KMS-11 (cell line): Measurements from ENCODE around the gene RERE.

ENCODE experiments used
- H2AFZ ChIP-seq: fragments of 200-600 bp; sonication (generic); 2 replicates; pipeline ENCODE4 v1.6.1; 2016; ENCODE audit warnings: antibody characterized with exemption, mixed run types, low read depth
- H3K27ac ChIP-seq: fragments of 200-600 bp; sonication (generic); 2 replicates; pipeline ENCODE4 v1.6.1; 2016; ENCODE audit warnings: mild to moderate bottlenecking, mixed run types
- H3K27me3 ChIP-seq: fragments of 200-600 bp; sonication (generic); 2 replicates; pipeline ENCODE4 v1.6.1; 2017; ENCODE audit warnings: mild to moderate bottlenecking, low read depth, mixed run types, moderate library complexity; ENCODE audit not compliant: insufficient read depth
- H3K36me3 ChIP-seq: fragments of 200-600 bp; sonication (generic); 2 replicates; pipeline ENCODE4 v1.6.1; 2017; ENCODE audit warnings: mild to moderate bottlenecking, mixed run types; ENCODE audit not compliant: insufficient read depth
- H3K4me1 ChIP-seq: fragments of 200-600 bp; sonication (generic); 2 replicates; pipeline ENCODE4 v1.6.1; 2016; ENCODE audit warnings: mild to moderate bottlenecking, low read depth, mixed run types; ENCODE audit not compliant: poor library complexity, severe bottlenecking
- H3K4me2 ChIP-seq: fragments of 200-600 bp; sonication (generic); 2 replicates; pipeline ENCODE4 v1.7.0; 2016; ENCODE audit warnings: mild to moderate bottlenecking, mixed run types
- H3K4me3 ChIP-seq: fragments of 200-600 bp; sonication (generic); IDR thresholded peaks from 2 replicates; pipeline ENCODE4 v1.6.1; 2017; ENCODE audit warnings: low read depth, low read length, mixed read lengths; ENCODE audit not compliant: insufficient read depth
- H3K79me2 ChIP-seq: fragments of 200-600 bp; sonication (generic); 2 replicates; pipeline ENCODE4 v1.6.1; 2016; ENCODE audit warnings: low read depth, mixed run types; ENCODE audit not compliant: insufficient read depth
- H3K9ac ChIP-seq: fragments of 200-600 bp; sonication (generic); 2 replicates; pipeline ENCODE4 v1.6.1; 2016; ENCODE audit warnings: mild to moderate bottlenecking, mixed run types
- H4K20me1 ChIP-seq: fragments of 200-600 bp; sonication (generic); 2 replicates; pipeline ENCODE4 v1.6.1; 2016; ENCODE audit warnings: mild to moderate bottlenecking, mixed run types; ENCODE audit not compliant: insufficient read depth
- TF ChIP-seq, protein P1 (sequence below): fragments of 200-600 bp; sonication (generic); conservative IDR thresholded peaks from 2 replicates; pipeline ENCODE4 v1.6.1; 2017; ENCODE audit warnings: low read depth, mild to moderate bottlenecking, antibody characterized with exemption, low read length, moderate library complexity, mixed read lengths

The RERE gene

GRCh38 chr1:8863794-8864233 lies 46.4 kb upstream of the RERE start:
- no peak overlapping the region for H3K4me3 ChIP-seq
- no peak overlapping the region for H3K27ac ChIP-seq
- TF ChIP-seq, protein P1, sequence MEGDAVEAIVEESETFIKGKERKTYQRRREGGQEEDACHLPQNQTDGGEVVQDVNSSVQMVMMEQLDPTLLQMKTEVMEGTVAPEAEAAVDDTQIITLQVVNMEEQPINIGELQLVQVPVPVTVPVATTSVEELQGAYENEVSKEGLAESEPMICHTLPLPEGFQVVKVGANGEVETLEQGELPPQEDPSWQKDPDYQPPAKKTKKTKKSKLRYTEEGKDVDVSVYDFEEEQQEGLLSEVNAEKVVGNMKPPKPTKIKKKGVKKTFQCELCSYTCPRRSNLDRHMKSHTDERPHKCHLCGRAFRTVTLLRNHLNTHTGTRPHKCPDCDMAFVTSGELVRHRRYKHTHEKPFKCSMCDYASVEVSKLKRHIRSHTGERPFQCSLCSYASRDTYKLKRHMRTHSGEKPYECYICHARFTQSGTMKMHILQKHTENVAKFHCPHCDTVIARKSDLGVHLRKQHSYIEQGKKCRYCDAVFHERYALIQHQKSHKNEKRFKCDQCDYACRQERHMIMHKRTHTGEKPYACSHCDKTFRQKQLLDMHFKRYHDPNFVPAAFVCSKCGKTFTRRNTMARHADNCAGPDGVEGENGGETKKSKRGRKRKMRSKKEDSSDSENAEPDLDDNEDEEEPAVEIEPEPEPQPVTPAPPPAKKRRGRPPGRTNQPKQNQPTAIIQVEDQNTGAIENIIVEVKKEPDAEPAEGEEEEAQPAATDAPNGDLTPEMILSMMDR = no peak
- peaks cover 54% of the 10 kb centered on the region; the same call in 1 of the 2 replicates for H3K36me3 ChIP-seq
- no peak overlapping the region for H3K4me2 ChIP-seq
- H3K9ac ChIP-seq = no peak overlapping the region
- no peaks in the 10 kb centered on the region for H3K27me3 ChIP-seq
- no peak overlapping the region for H2AFZ ChIP-seq
- peaks cover 2% of the 10 kb centered on the region; the same call in 1 of the 2 replicates for H3K79me2 ChIP-seq
- peaks cover 16% of the 10 kb centered on the region for H4K20me1 ChIP-seq
- H3K4me1 ChIP-seq = peaks cover 15% of the 10 kb centered on the region

- Histone ChIP-seq H3K27me3 (no peaks in the 10 kb centered on the region), H2AFZ (no peak overlapping the region), H4K20me1 (peaks cover 15% of the 10 kb centered on the region), H3K4me3 (no peak overlapping the region), H3K4me1 (peaks cover 20% of the 10 kb centered on the region), H3K79me2 (no peaks in the 10 kb centered on the region; the same call in 1 of the 2 replicates), H3K27ac (no peak overlapping the region), H3K9ac (no peak overlapping the region), H3K4me2 (no peak overlapping the region), H3K36me3 (peaks cover 48% of the 10 kb centered on the region; the same call in 1 of the 2 replicates)
- TF ChIP-seq, protein P1 = no peak
These were observed 45.7 kb upstream of the RERE start for GRCh38 chr1:8863138-8863537.

GRCh38 chr1:8862528-8862927 lies 45.1 kb upstream of the RERE start:
- H3K4me3 ChIP-seq = no peak overlapping the region
- no peak overlapping the region for H3K27ac ChIP-seq
- no peak overlapping the region for H2AFZ ChIP-seq
- H4K20me1 ChIP-seq = peaks cover 11% of the 10 kb centered on the region
- TF ChIP-seq, protein P1 = peak; percentile 78
- H3K9ac ChIP-seq = no peak overlapping the region
- peaks cover 23% of the 10 kb centered on the region for H3K4me1 ChIP-seq
- H3K36me3 ChIP-seq = peaks cover 43% of the 10 kb centered on the region; the same call in 1 of the 2 replicates
- no peaks in the 10 kb centered on the region; the same call in 1 of the 2 replicates for H3K79me2 ChIP-seq
- no peaks in the 10 kb centered on the region for H3K27me3 ChIP-seq
- no peak overlapping the region for H3K4me2 ChIP-seq

- TF ChIP-seq, protein P1 = no peak
- Histone ChIP-seq H3K36me3 (peaks cover 32% of the 10 kb centered on the region; the same call in 1 of the 2 replicates), H3K27me3 (no peaks in the 10 kb centered on the region), H3K4me2 (no peak overlapping the region), H3K27ac (no peak overlapping the region), H3K4me3 (no peak overlapping the region), H3K9ac (no peak overlapping the region), H3K79me2 (no peaks in the 10 kb centered on the region), H3K4me1 (peaks cover 23% of the 10 kb centered on the region), H2AFZ (no peak overlapping the region), H4K20me1 (peaks cover 4% of the 10 kb centered on the region; the same call in 1 of the 2 replicates)
These were observed 43.5 kb upstream of the RERE start for GRCh38 chr1:8860738-8861516.
